Retinal pigment epithelial cell (primary cell): ENCODE measurements around the gene SPRYD3.

Experiments used
- DNase-seq: peaks from one replicate; pipeline ENCODE4 v3.0.0-alpha.2; 2010; ENCODE audit warnings: low read depth
- H3K4me3 ChIP-seq: 2 replicates; pipeline ENCODE4 v1.5.1; 2011; ENCODE audit warnings: mild to moderate bottlenecking, low read length, control low read depth, moderate library complexity
- TF ChIP-seq, protein P1 (sequence below): conservative IDR thresholded peaks from 2 replicates; pipeline ENCODE4 v1.5.1; 2011; ENCODE audit warnings: low read depth, low read length, control low read depth, inconsistent platforms

Gene SPRYD3

DNA sequence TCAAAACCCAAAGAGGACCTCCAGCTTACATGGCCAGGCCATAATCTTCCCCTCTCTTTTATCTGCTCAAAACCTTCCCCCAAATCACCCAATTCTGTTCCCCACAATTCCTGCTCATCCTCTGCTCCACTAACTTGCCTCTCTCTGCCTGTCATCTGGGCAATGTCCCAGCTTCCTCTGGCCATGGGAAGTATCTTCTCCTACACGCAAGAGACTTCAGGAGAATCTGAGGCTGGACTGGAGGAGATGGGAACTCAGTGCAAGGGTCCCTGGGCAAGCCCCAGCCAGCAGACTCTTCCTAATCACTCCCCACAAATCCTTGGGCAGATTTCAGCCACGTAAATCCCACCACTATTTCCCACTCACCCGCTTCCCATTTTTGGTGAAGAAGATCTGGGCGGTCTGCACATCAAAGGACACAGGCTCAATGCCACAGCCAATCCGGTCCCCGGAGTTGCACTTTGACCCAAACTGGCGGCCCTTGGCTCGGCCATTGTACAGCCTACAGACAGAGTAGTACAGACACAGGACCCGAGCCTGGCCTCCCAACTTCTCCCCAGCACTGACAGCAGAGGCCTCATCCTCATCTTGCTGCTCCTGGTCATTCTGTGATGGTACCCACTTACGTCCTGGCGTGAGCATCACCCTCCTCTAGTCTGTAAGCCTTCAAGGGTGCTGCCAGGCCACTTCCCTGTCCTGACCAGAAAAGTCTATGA is 4.7 kb downstream of the SPRYD3 start:
- no peak for DNase-seq
- TF ChIP-seq, protein P1, sequence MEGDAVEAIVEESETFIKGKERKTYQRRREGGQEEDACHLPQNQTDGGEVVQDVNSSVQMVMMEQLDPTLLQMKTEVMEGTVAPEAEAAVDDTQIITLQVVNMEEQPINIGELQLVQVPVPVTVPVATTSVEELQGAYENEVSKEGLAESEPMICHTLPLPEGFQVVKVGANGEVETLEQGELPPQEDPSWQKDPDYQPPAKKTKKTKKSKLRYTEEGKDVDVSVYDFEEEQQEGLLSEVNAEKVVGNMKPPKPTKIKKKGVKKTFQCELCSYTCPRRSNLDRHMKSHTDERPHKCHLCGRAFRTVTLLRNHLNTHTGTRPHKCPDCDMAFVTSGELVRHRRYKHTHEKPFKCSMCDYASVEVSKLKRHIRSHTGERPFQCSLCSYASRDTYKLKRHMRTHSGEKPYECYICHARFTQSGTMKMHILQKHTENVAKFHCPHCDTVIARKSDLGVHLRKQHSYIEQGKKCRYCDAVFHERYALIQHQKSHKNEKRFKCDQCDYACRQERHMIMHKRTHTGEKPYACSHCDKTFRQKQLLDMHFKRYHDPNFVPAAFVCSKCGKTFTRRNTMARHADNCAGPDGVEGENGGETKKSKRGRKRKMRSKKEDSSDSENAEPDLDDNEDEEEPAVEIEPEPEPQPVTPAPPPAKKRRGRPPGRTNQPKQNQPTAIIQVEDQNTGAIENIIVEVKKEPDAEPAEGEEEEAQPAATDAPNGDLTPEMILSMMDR = no peak
- no peak overlapping the region for H3K4me3 ChIP-seq

DNA sequence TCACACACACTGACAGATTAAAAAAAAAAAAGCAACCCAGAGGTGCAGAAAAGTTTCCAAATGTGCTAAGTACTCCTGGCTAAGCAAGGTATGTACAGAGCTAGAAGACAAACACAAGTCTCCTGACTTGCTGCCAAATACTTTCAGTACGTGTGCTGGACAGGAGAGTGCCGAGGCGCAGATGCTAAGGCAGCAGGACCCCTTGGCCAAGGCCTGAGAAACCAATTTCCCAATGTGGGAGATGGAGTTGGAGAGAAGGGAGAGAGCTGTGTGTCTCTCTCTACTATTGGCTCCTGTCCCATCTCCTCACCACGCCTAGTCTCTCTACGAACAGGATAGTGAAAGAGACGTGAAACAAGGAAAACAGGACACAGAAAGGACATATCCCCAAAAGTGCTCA is 5.3 kb downstream of the SPRYD3 start:
- no peak for DNase-seq
- TF ChIP-seq, protein P1 = no peak
- no peak overlapping the region for H3K4me3 ChIP-seq

DNA sequence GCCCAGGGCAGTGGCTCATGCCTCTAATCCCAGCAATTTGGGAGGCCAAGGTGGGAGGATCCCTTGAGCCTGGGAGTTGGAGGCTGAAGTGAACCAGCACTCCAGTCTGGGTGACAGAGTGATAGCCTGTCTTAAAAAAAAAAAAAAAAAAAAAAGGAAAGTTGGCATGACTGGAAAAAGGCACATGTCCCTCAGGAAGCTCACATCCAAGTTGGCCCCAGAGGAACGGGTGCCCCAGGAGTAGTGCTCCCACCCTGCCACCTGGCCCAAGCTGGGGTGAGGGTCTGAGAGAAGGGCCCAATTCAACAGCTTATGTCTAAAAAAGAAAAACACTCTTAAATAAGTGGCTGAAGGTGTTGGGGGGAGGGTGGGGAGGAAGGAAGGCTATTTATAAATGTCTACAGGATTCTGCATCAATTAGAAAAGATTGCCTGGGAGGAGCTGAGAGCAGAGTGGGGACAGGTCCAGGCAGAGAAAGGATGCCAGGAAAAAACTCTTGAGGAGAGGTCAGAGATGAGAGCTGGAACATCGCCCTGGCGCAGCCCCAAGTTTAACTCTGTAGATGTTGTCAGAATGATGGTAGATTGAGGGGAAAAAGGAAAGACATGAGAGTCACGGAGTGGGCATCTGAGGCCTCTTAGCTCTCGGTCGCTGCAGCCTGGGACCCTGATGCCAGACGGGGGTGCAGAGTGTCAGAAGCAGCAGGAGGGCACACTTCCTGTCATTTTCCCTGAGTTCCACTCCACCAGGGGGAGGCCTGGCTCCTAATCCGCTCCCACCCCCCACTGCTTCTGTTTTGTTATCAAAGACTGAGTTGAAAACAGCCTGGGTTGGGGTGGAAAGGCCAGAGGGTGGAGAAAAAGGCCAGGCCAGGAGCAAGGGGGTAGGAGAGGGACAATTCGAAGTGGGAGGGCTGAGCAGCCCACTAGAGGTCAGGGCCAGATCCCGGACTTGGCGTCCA is 7.3 kb downstream of the SPRYD3 start:
- DNase-seq = no peak
- TF ChIP-seq, protein P1 = peak; percentile 16
- no peak overlapping the region for H3K4me3 ChIP-seq

DNA sequence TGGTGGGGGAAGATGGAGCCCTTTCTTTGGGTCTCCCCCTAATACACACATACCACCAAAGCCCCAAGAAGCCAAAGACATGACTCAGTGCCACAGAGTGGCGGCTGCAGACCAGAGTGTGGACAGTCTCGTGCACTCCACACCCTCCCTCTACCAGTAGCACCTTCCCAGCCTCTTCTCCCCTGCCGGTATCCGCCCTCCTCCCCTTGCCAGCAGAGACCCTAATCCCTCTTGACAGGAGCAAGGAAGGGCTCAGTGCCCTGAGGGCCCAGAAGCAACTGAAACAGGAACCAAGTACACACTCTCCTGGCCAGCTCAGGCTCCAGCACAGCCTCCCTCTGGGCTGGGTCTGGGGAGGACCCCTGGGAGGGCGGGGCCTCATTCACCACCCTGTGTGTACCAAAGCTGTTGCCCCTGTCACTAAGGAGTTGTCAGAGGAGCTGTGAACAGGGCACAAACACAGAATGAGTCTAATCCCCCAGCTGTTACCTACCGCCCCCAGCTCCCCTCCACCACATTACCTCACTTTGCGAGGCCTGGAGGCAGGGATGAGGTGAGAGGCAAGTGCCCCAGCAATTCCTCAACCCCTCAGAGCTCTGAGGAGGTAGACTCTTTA is 8.2 kb downstream of the SPRYD3 start:
- no peak for DNase-seq
- no peak overlapping the region for H3K4me3 ChIP-seq
- TF ChIP-seq, protein P1 = no peak

DNA sequence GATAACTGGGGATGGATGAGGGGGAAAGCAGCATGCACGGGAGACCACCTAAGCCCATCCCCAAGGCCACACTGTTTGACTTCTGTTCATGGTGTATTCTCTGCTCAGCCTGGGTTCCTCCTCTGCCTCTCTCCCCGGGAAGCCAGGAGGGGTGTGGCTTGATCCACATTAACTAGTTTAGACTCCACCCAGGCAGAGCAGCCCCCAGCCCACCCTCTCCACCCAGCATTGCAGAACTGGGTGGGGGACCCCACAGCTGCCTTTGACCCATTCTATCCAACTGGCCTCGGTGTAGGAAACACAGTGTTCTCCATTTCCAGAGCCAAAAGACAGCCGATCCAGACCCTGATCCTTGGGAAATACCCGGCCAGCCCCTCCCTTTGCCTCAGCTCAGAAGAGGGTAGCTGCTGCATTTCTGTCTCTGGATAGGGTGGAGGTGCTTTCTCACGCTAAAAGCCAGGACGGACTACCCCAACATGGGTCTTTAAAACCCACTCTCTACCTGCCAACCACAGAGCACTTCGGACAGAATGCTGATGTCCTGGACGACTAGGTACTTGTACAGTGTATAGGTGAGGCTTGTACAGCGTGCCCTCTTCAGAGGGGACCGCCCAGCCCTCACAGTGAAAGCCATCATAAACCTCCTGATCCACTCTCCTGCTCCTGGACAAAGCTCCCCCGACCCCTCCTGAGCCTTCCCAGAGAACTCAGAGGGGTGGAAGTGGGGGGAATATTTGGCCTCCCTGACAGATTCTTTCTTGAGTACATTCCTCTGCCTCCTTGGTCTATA is 9.4 kb downstream of the SPRYD3 start:
- TF ChIP-seq, protein P1 = no peak
- DNase-seq = no peak
- no peak overlapping the region for H3K4me3 ChIP-seq

DNA sequence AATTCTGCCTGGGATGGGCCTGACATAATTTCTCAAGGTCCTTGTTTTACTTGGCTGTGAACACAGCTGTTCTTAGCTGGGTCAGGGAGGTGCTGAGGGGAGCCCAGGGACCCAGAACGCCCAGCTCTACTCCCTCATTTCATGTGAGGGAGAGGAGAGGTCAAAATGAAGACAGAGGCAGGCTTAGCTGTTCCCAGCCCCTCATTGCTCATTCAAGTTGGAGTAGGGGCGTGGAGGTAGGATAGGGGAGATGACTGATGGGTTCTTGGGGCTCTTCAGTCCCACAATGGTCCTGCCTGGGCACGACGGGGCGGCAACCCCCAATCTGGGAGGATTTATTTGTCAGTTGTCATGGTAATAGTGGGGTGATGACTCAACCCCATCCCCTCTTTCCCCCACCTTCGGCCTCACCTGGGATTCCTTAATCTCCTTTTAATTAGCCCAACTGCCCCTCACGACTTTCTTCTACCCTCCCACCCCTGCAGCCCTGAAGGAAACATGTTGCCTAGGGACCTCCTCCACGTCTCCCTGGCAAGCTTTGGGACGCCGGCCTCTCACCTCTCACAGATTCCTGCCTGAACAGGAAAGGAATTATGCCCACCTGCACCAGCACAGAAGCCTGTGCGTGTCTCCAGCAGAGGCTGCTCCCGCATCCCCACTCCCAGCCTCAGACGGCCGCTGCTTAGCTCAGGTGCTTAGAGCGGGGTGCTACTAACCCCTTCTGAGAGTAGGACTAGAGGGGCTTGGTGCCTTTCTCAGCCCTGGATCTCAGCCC is 10.2 kb downstream of the SPRYD3 start:
- no peak for DNase-seq
- TF ChIP-seq, protein P1 = no peak
- no peak overlapping the region for H3K4me3 ChIP-seq
